HEK293T (cell line): Measurements from ENCODE around the gene AARS2.

ENCODE experiments used
- BHLHE40 ChIP-seq: fragments of 450-650 bp; IDR thresholded peaks from 2 replicates; pipeline ENCODE4 v1.6.1; 2016; ENCODE audit warnings: mild to moderate bottlenecking, moderate library complexity, borderline replicate concordance
- ELF4 ChIP-seq: fragments of 450-650 bp; IDR thresholded peaks from 2 replicates; pipeline ENCODE4 v1.6.1; 2017; ENCODE audit warnings: antibody characterized with exemption
- FOXK2 ChIP-seq: fragments of 450-650 bp; IDR thresholded peaks from 2 replicates; pipeline ENCODE4 v1.6.1; 2016; ENCODE audit warnings: mild to moderate bottlenecking
- HDGF ChIP-seq: fragments of 450-650 bp; IDR thresholded peaks from 2 replicates; pipeline ENCODE4 v1.6.1; 2017; ENCODE audit warnings: antibody characterized with exemption, borderline replicate concordance
- SP1 ChIP-seq: fragments of 450-650 bp; IDR thresholded peaks from 2 replicates; pipeline ENCODE4 v1.6.1; 2017
- SUZ12 ChIP-seq: fragments of 450-650 bp; IDR thresholded peaks from 2 replicates; pipeline ENCODE4 v1.6.1; 2016; ENCODE audit warnings: mild to moderate bottlenecking
- ZNF384 ChIP-seq: fragments of 450-650 bp; IDR thresholded peaks from 2 replicates; pipeline ENCODE4 v1.6.1; 2016

DNA sequence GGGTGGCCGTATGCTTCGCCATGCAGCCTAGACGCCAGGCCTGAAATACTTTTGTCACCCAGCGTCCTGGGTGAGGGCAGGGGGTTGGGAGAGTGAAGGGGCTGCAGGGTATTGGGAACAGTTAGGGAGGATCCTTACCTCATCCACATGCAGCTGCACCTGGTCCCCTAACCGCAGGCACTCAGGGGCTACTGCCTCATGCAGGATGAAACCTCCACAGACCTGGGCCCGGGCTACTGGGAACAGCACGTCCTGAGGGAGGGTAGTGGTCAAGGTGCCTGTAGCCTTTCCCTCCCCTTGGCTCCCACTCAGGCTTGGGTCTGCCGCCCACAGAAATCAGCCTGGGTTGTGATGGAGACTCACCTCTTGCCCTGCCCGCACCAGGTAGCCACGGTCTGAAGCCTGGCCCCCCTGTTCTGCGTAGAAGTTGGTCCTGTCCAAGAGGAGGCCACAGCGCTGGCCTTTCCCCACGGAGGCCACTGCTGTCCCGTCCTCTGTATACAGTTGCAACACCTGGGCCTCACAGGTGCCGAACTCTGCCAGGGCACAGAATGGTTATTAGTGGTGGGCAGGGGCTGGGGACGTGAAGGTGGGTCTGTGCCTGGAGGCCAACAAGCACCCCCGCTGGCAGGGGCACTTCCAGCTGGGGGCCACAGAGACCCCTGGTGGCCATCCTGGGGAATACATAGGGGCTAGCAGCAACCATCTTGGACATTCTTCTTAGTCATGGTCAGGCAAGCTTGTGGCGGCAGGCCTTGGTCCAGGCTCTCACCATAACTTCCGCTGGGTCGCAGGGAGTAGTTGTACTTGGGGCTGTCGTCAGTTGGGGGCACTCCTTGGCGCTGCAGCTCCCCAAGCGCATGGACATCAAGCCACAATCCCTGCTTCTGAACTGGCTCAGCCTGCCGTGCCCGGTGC lies 8.6 kb downstream of the AARS2 start:
- TF ChIP-seq ZNF384 (no peak), SUZ12 (no peak), SP1 (no peak), ELF4 (no peak), FOXK2 (no peak), HDGF (no peak), BHLHE40 (no peak)
